Keratinocyte (primary cell): ENCODE data around the gene TNIP2.

ENCODE experiments used
- CTCF ChIP-seq, 3 experiments: IDR thresholded peaks in 1 of 3; conservative IDR thresholded peaks in 1 of 3; optimal IDR thresholded peaks in 1 of 3; 2 replicates in 2 of 3; 3 replicates in 1 of 3; pipeline versions ENCODE3 to v1.5.1; 2011; ENCODE audit warnings: low read length in 3 of 3, mild to moderate bottlenecking in 3 of 3, moderate library complexity in 2 of 3, control low read depth in 1 of 3, inconsistent platforms in 1 of 3; ENCODE audit not compliant: insufficient read depth in 2 of 3; ENCODE audit errors: extremely low read depth in 1 of 3
- EZH2 ChIP-seq: IDR thresholded peaks from one replicate; pipeline ENCODE4 v1.6.1; 2012; ENCODE audit warnings: inconsistent platforms, mild to moderate bottlenecking, low read length, moderate library complexity

GRCh38 chr4:2786152-2786671 lies 30.1 kb upstream of the TNIP2 start:
- TF ChIP-seq CTCF (optimal IDR thresholded peaks at IDR 0.05 in 1 of 3, IDR thresholded peaks at IDR 0.05 in 1 of 3, conservative IDR thresholded peaks at IDR 0.05 in 1 of 3; ENCODE audit: extremely low read depth in 1 of 3, insufficient read depth in 2 of 3, low read length in 3 of 3) = no peak
- TF ChIP-seq EZH2 = no peak
